ENCODE results near the gene DIDO1.

Gene DIDO1

DNA sequence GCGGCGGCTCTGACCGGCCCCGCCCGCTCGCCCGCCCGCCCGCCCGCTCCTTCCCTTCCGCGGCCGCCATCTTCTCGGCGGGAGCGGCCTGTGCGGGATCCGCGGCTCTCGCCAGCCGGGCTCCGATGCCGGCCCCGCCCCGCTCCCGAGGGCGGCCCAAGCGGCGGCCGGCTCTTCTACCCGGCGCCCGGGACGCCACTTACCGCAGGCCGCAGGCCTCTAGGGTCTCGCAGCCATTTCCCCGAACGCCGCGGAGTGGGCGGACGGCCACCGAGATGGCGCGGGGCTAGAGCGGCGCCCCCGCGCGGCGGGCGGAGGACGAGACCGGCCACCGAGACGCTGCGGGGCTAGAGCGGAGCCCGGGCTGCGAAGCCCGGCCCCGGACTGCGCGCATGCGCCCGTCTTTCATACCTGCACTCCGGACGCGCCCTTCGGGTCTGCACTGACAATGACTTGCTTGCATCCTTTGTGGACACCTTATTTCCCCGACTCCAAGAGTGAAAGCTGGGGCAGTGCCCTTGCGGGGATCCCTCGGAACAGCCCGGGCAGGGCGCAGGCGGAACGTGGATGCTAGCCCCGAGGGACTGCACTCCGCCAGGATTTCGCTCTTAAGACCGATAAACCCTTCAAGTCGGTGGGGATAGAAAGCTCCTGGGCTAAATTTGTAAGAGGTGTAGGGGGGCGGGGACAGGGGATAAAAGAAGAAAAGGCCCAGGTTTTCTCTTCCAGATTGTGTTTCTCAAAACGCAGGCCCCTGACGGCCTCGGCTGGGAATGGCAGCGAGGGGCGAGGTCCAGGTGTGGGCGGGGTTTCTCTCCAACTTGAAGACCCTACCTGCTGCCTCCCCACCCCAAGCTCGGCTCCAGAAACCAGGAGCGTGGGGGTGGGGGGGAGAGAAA, at the start of gene DIDO1:
TSS of gene DIDO1 (minus strand) at position 277 of the 899 bp plus-strand sequence.
- DNase-seq (ENCODE audit: low spot score): peak; percentile 93

DNA sequence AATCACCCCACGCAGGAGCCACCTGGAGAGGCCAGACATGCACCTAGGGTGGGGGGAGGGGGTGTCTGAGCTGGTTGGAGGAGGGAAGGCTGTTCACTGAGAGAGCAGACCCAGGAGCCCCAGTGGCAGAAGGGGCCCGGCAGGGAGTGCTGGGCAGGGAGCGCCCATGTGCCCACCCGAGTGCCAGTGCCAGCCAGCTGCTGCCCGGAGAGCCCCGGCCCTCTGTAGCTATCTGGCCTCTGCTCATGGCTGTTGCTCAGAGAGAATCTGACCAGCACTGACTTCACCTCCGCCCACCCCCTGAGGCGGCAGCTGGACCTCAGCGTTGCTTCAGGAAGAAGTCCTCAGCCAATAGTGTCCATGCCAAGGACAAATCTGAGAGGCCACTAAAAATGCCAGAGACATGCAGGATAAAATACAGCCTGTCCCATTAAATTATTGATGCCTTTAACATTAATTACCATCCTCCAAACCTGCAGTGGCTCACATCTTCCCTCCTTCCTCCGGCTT, 49.0 kb upstream of the DIDO1 start:
- no peak for DNase-seq (ENCODE audit: low spot score)

- no peak for DNase-seq (ENCODE audit: low spot score)
Measured at GRCh38 chr20:62972845-62973745, 46.8 kb upstream of the DIDO1 start.

DNA sequence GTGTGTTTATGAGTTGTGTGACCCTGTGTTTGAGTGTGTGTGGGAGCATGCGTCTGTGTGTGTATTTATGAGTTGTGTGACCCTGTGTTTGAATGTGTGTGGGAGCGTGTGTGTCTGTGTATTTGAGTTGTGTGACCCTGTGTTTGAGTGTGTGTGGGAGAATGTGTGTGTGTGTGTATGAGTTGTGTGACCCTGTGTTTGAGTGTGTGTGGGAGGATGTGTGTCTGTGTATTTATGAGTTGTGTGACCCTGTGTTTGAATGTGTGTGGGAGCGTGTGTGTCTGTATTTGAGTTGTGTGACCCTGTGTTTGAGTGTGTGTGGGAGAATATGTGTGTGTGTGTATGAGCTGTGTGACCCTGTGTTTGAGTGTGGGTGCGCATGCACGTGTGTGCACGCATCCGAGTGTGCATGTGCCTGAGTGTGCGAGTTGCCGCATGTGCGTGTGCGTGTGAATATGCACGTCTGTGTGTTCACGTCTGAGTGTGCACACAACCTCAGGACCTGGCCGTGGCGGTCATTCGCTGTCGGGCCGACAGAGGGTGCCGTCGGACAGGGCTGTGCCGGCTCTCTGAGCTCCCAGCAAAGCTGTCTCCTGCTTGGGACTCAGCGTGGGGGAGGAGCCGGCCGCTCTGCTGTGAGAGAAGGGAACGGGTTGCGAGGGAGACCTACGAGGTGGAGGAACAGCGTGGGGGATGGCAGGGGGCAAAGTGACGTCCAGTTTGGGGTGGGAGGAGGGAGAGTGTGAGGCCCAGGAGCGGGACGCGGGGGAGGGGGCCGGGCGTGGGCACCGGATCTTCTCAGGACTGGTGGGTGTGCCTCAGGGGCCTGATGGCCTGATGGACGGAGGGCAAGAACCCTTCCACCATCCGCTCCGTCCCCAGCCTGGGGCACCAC, 45.9 kb upstream of the DIDO1 start:
- DNase-seq (ENCODE audit: low spot score): peak; percentile 89

DNA sequence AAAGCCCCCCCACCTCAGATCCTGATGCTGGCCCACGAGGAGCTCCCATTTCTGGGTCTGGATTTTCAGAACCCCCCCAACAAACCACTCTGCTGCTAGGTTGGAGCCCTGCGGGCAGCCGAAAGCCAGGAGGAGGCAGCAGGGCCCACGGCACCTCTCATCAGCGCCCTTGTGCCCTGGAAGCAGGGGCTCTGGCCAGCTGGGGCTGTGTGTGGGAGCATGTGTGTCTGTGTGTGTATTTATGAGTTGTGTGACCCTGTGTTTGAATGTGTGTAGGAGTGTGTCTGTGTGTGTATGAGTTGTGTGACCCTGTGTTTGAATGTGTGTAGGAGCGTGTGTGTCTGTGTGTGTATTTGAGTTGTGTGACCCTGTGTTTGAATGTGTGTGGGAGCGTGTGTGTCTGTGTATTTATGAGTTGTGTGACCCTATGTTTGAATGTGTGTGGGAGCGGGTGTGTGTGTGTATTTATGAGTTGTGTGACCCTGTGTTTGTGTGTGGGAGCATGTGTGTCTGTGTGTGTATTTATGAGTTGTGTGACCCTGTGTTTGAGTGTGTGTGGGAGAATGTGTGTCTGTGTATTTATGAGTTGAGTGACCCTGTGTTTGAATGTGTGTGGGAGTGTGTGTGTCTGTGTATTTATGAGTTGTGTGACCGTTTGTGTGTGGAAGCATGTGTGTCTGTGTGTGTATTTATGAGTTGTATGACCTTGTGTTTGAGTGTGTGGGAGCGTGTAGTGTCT, 45.1 kb upstream of the DIDO1 start:
- no peak for DNase-seq (ENCODE audit: low spot score)

DNA sequence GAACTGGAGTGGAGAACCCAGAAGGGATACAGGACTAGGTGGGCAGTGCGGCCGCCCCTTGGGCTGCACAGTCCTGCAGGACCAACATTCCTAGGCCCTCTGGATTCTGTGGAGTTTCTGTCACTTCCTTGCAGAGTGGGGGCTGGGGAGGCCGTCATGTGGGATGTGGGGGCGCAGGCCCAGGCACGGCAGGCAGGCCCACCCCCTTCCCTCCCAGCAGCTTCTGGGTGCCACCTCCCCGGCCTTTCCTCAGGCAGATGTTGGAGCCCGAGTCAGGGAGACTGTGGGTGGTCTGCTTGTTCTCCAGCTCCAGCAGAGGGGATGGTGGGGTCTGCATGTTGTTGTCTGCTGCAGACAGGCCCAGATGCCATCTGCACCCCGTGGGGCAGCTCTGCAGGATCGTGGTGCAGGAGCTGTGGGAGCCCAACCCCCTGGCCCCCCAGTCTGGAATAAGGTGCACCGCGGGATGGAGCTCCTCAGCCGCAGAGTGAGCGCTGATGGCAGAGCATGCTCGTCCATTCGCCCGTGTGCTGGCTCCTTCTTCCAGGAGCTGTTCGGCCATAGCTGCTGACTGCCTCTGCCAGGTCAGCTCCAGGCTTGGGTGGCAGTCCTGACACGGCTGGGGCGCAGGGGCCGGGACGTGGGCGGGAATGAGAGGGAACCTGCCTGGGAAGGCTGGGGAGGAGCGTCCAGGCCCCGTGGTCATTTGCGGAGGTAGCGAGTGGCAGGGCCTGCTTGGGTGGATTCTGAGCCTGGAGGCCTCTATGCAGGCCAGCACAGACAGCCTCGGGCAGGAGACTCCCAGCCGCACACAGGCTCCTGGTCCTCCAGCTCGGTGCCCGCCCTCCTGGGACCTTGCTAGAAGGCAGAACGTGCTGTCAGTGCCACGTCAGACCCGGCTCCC, 44.3 kb upstream of the DIDO1 start:
- no peak for DNase-seq (ENCODE audit: low spot score)

DNA sequence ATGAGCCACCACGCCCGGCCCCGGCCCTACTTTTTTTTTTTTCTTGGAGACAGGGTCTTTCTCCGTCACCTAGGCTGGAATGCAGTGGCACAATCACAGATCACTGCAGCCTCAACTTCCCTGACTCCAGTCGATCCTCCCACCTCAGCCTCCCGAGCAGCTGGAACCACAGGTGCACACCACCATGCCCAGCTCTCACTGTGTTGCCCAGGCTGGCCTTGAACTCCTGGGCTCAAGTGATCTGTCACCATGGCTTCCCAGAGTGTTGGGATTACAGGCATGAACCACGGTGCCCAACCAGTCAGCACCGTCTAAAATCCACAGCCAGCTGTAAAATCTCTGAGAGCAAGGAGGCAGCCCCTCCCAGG, 43.6 kb upstream of the DIDO1 start:
- no peak for DNase-seq (ENCODE audit: low spot score)

DNA sequence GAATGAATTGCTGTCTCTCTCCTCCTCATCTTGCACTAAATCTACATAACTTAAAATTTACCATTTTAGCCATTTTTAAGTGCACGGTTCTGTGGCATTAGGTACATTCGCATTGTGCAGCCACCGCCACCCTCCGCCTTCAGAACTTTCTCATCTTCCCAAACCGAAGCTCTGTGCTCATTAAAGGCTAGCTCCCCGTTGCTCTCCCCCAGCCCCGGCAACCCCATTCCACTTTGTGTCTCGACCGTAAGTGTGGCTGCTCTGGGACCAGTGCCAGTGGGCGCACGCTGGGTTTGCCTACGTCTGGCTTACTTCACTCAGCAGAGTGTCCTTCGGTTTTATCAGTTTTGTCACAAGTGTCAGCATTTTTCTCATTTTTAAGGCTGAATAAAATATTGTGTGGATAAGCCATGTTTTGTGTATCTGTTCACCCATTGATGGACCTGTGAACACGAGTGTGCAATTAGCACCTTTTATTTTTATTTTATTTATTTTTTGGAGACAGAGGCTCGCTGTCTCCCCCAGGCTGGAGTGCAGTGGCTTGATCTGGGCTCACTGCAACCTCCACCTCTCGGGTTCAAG, 43.0 kb upstream of the DIDO1 start:
- no peak for DNase-seq (ENCODE audit: low spot score)

DNA sequence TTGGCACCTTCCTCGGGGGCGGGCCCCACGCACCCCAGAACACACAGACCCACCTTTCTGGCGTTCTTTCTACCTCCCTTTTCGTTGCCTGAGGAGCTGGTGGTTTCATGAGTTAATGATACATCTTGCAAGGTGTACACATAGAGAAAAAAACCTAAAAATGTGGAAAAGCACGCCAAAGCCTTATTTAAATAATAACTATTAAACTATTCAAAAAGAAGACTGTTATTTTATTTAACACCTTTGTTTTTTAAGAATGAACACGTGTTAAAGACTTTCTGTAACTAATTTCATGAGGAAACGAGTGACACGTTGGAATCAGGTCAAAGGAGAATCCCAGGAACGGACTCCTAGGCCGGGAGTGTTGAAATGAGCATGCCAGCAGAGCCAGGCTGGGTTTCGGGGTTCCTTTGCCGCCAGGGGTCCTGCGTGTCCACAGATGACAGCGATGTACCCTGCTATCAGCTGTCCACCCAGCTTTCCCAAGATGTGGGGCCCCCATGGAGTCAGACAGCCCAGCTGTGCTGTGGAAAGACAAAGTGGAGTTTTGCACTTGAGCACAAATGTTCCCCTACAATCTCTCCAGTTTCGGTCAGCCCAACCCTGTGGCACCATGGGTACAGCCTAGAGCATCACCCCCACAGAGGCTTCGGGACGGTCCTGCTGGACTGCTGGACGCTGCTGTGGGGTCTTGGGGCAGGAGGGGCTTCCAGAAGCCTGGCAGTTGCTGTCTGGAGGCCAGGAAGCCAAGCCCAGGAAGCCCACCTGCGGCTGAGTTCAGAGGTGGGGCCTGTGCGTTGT, 42.3 kb upstream of the DIDO1 start:
- no peak for DNase-seq (ENCODE audit: low spot score)

GRCh38 chr20:62967628-62968351, 41.5 kb upstream of the DIDO1 start:
- DNase-seq (ENCODE audit: low spot score): no peak

DNA sequence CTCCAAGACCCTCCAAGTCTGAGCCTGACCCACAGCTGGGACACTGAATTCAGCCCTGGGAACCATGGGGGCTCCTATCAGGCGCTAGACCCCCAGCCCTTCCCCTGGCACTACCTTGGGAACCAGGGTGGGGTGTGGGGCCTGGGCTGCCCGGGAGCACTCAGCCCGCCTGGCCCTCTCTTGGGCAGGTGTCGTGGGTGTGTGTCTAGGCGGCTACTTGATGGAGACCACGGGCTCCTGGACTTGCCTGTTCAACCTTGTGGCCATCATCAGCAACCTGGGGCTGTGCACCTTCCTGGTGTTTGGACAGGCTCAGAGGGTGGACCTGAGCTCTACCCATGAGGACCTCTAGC, 40.8 kb upstream of the DIDO1 start:
- no peak for DNase-seq (ENCODE audit: low spot score)

DNA sequence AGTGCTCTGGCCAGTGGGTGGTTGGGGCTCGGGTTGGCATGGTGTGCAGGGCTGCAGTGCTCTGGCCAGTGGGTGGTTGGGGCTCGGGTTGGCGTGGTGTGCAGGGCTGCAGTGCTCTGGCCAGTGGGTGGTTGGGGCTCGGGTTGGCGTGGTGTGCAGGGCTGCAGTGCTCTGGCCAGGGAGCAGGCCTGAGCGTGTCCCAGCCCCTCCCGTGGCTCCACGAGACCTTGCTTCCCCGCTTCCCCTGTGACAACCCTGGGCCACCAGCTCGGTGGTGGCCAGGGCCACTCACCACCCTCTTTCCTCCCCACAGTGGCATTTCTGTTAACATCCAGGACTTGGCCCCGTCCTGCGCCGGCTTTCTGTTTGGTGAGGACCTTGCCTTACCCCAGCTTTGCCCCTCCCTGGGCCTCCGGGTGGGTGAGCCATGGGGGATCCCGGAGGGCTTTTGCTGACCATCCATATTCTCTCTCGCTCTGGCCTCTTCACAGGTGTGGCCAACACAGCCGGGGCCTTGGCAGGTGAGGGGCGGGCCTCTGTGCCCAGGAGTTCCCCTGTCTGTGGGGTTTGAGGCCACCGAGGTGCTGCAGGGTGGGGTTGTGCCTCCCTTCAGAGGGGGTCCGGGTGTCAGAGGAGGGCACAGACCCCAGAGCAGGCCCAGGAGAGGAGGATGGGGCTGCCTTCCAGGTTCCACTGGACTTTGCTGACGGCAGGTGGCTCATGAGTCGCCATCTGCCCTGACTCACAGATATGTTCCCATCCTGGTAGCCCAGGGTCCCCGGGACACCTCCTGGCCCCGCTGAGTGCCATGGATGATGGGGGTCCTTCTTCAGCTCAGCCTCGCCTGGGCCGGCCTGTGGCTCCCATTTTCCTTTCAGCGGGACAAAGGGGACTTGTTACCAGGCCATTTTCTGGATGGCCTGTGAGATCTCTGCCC, 40.2 kb upstream of the DIDO1 start:
- no peak for DNase-seq (ENCODE audit: low spot score)

- DNase-seq (ENCODE audit: low spot score): no peak
Measured at GRCh38 chr20:62965363-62965771, 39.1 kb upstream of the DIDO1 start.

DNA sequence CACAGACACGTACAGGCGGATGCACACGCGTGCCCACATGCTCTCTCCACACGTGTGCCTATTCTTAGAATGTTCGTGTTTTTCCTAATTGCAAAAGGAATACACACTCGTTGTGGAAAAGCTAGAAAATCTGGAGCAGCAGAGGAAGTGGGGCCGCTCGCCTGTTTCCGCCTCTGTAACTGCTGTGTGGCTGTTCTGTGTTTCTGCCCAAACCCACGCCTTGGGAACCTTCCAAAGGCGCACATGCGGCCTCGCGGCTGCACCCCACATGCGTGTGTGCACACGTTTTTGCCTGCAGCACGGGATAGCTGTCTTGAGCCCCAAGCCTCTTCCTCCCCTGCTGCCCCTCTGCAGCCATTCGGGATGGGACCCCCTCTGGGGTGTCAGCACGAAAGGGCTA, 38.4 kb upstream of the DIDO1 start:
- DNase-seq (ENCODE audit: low spot score): no peak

GRCh38 chr20:62963614-62964397, 37.5 kb upstream of the DIDO1 start:
- no peak for DNase-seq (ENCODE audit: low spot score)

All from RKO (cell line).